ENCODE results near the gene ABHD5. TPM values are rescaled to one million over a fixed set of nuclear protein-coding genes. Genes with fewer than 3 reads are reported as not detected.

ABHD5 gene
- total RNA-seq, 1 experiment from 2014 or later, result 9.9 TPM

DNA sequence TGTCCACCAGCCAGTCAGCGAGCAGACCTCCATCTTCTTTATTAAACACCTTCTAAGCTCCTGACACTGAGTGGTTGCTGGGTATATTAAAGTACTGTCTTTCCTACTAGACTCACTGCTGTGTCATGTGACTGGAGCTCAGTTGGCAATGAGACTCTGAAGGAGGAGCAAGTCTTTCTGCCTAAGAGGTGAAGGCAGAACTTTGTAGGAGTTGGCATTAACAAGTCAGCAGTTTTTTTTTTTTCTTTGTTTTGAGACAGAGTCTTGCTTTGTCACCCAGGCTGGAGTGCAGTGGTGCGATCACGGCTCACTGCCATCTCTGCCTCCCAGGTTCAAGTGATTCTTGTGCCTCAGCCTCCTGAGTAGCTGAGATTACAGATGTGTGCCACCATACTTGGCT, 62.2 kb downstream of the ABHD5 start:
- TF ChIP-seq, protein P1, sequence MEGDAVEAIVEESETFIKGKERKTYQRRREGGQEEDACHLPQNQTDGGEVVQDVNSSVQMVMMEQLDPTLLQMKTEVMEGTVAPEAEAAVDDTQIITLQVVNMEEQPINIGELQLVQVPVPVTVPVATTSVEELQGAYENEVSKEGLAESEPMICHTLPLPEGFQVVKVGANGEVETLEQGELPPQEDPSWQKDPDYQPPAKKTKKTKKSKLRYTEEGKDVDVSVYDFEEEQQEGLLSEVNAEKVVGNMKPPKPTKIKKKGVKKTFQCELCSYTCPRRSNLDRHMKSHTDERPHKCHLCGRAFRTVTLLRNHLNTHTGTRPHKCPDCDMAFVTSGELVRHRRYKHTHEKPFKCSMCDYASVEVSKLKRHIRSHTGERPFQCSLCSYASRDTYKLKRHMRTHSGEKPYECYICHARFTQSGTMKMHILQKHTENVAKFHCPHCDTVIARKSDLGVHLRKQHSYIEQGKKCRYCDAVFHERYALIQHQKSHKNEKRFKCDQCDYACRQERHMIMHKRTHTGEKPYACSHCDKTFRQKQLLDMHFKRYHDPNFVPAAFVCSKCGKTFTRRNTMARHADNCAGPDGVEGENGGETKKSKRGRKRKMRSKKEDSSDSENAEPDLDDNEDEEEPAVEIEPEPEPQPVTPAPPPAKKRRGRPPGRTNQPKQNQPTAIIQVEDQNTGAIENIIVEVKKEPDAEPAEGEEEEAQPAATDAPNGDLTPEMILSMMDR (conservative IDR thresholded peaks at IDR 0.05; ENCODE audit: low read depth, low read length), result no peak
- TF ChIP-seq EZH2 (IDR thresholded peaks at IDR 0.05; ENCODE audit: borderline replicate concordance, low read depth, low read length, poor library complexity, severe bottlenecking), result no peak
- no TSS peak for BruUV-seq (replicated peaks)
- no peak for DNase-seq (ENCODE audit: low spot score)
- Histone ChIP-seq H3K36me3 (ENCODE audit: insufficient read depth, low read length, poor library complexity, severe bottlenecking) (no peaks in the 10 kb centered on the region), H3K9me3 (ENCODE audit: low read depth, low read length, poor library complexity, severe bottlenecking) (no peaks in the 10 kb centered on the region), H3K27me3 (replicated peaks; ENCODE audit: insufficient read depth, low read depth, low read length, poor library complexity) (no peaks in the 10 kb centered on the region), H3K27ac (ENCODE audit: low read depth, low read length, poor library complexity, severe bottlenecking) (no peak overlapping the region), H3K4me1 (ENCODE audit: insufficient read depth, low read length, poor library complexity, severe bottlenecking) (no peaks in the 10 kb centered on the region), H3K4me3 (ENCODE audit: low read depth, low read length, poor library complexity, severe bottlenecking) (no peak overlapping the region)
- intact Hi-C loops (cut with micrococcal nuclease; ENCODE audit: unreplicated experiment), result no loop called here
- ChIA-PET POLR2A (ENCODE audit: low non-redundant PET) (interaction anchor here (0.7 kb wide), 1 partner anchor 370 kb away, joined by 8 read pairs; no protein-coding TSS in a partner anchor), CTCF (no interaction called here)

DNA sequence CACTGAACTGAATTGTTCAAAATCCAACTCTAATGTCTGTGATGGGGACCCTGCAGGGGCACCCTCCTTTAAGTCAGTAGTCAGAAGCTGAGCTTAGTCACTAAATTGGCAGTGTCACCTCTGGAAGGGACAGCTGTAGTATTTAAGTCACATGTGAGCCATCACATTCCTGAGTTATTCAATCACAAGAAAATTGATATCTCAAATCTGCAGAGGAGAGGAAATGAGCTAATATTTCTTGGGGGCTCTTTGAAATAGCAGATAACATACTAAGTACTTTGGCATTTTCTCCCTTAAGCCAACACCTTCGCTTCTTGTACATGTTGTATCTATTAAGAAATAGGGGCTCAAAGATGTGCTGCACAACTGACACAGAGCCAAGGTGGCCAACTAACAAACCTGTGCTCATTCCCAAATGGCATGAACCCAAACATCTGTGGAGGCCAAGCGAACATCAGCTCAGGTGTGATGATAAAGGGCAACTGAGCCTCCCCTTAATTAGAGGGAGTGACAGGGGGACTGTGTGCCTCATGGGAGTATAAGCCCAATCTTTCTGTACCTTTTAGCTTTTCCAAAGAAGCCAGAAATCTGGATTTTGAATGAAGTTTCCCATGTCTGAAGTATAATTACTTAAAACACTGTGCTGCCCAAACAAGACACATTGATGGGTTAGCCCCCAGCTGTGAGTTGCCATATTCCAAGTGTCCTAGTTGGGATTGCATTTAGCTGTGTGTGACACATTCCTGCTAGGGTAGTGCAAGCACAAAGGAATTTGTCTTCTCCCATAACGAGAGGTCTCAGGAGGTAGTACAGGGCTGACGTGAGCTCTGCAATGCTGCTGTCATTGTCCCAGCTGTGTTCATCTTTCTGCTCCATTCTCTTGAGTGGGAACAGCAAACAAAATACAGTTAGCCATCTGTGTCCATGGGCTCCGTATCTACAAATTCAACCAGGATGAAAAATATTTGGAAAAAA, 63.3 kb downstream of the ABHD5 start:
- CTCF ChIA-PET, result no interaction called here
- Histone ChIP-seq H3K9me3 (ENCODE audit: low read depth, low read length, poor library complexity, severe bottlenecking) (no peaks in the 10 kb centered on the region), H3K27ac (ENCODE audit: low read depth, low read length, poor library complexity, severe bottlenecking) (no peak overlapping the region), H3K27me3 (replicated peaks; ENCODE audit: insufficient read depth, low read depth, low read length, poor library complexity) (no peaks in the 10 kb centered on the region), H3K36me3 (ENCODE audit: insufficient read depth, low read length, poor library complexity, severe bottlenecking) (no peaks in the 10 kb centered on the region), H3K4me3 (ENCODE audit: low read depth, low read length, poor library complexity, severe bottlenecking) (no peak overlapping the region), H3K4me1 (ENCODE audit: insufficient read depth, low read length, poor library complexity, severe bottlenecking) (no peaks in the 10 kb centered on the region)
- BruUV-seq (replicated peaks), result no TSS peak
- intact Hi-C loops (cut with micrococcal nuclease; ENCODE audit: unreplicated experiment), result no loop called here
- TF ChIP-seq, protein P1 (conservative IDR thresholded peaks at IDR 0.05; ENCODE audit: low read depth, low read length), result no peak
- DNase-seq (ENCODE audit: low spot score), result peak; percentile 57
- POLR2A ChIA-PET (ENCODE audit: low non-redundant PET), result interaction anchor here (0.7 kb wide), 2 partner anchors 338 to 369 kb away, joined by 3 to 8 read pairs; no protein-coding TSS in a partner anchor

DNA sequence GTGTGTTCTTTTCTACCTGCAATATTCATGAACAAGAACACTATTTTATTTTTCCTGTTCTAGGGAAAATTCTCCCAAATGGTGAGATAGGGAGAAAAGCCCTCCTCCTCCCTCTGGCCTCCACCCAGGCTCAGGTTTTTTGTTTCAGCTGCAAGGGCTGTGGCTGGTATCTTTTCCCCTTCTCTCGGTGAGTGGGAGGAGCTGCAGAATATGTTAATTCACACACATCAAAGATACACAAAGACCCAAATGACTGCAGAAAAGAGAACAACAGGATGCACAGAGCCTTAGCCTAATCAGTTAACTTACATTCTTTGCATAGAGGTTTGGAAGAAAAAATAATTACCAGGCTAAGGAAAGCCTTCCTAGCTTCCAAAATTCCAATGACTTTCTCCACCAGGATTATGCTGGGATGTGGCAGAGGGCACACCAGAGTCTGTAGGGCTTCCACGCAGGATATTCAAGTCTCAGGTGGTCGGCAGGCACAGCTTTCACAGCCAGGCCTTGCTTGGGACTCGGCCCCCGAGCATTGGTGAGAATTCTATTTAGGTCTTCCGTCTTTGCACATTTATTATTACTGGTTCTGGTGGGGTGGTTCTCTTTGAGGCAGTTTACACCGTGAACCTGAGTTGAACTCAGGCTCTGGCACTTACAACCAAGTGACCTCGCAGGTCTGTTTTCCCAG, 64.9 kb downstream of the ABHD5 start:
- no peaks in the 10 kb centered on the region for H3K9me3 ChIP-seq (ENCODE audit: low read depth, low read length, poor library complexity, severe bottlenecking)
- no TSS peak for BruUV-seq (replicated peaks)
- H3K4me1 ChIP-seq (ENCODE audit: insufficient read depth, low read length, poor library complexity, severe bottlenecking), result no peaks in the 10 kb centered on the region
- H3K27ac ChIP-seq (ENCODE audit: low read depth, low read length, poor library complexity, severe bottlenecking), result no peak overlapping the region
- TF ChIP-seq, protein P1 (conservative IDR thresholded peaks at IDR 0.05; ENCODE audit: low read depth, low read length), result no peak
- TF ChIP-seq EZH2 (IDR thresholded peaks at IDR 0.05; ENCODE audit: borderline replicate concordance, low read depth, low read length, poor library complexity, severe bottlenecking), result no peak
- intact Hi-C loops (cut with micrococcal nuclease; ENCODE audit: unreplicated experiment), result no loop called here
- no peaks in the 10 kb centered on the region for H3K36me3 ChIP-seq (ENCODE audit: insufficient read depth, low read length, poor library complexity, severe bottlenecking)
- no peak for DNase-seq (ENCODE audit: low spot score)
- CTCF ChIA-PET, result no interaction called here
- H3K4me3 ChIP-seq (ENCODE audit: low read depth, low read length, poor library complexity, severe bottlenecking), result no peak overlapping the region
- H3K27me3 ChIP-seq (replicated peaks; ENCODE audit: insufficient read depth, low read depth, low read length, poor library complexity), result no peaks in the 10 kb centered on the region
- POLR2A ChIA-PET (ENCODE audit: low non-redundant PET), result no interaction called here
